Posterior cingulate gyrus (tissue), 11 donors: Measurements from ENCODE around the gene PLEKHM3.

Experiments
- DNase-seq, 10 donors: peaks; one replicate each; pipeline versions ENCODE4 v3.0.0 to v3.0.0-alpha.2; 2020 to 2021; ENCODE audit warnings: mixed read lengths in 3 of 10
- intact Hi-C: fragments of 100-400 bp; cut with DNase I; formaldehyde crosslinking; loops from one replicate; pipeline ENCODE4 v1.15.1; 2023

Gene PLEKHM3

GRCh38 chr2:207869784-207870778 lies 155.2 kb downstream of the PLEKHM3 start:
- DNase-seq: no peak

GRCh38 chr2:207868855-207869596 lies 156.3 kb downstream of the PLEKHM3 start:
- intact Hi-C loops: no loop called here
- DNase-seq: no peak

More at GRCh38 chr2:207869784-207870778, 155.2 kb downstream of the PLEKHM3 start:
- intact Hi-C loops: no loop called here

- intact Hi-C loops: no loop called here
Observed at GRCh38 chr2:207867905-207868304, 157.4 kb downstream of the PLEKHM3 start.

GRCh38 chr2:207867056-207867455 lies 158.3 kb downstream of the PLEKHM3 start:
- no peak for DNase-seq
- intact Hi-C loops: no loop called here

More at GRCh38 chr2:207867905-207868304, 157.4 kb downstream of the PLEKHM3 start:
- DNase-seq: no peak

GRCh38 chr2:207865210-207865609 lies 160.1 kb downstream of the PLEKHM3 start:
- intact Hi-C loops: no loop called here
- DNase-seq: no peak

GRCh38 chr2:207863345-207863744 lies 162.0 kb downstream of the PLEKHM3 start:
- intact Hi-C loops: no loop called here
- DNase-seq: no peak

GRCh38 chr2:207861789-207862188 lies 163.5 kb downstream of the PLEKHM3 start:
- DNase-seq: no peak
- intact Hi-C loops: no loop called here

GRCh38 chr2:207860685-207861084 lies 164.6 kb downstream of the PLEKHM3 start:
- DNase-seq: no peak
- intact Hi-C loops: no loop called here

GRCh38 chr2:207855591-207855990 lies 169.7 kb downstream of the PLEKHM3 start:
- intact Hi-C loops: no loop called here
- no peak for DNase-seq

GRCh38 chr2:207854484-207855440 lies 170.6 kb downstream of the PLEKHM3 start:
- DNase-seq: no peak
- intact Hi-C loops: no loop called here

GRCh38 chr2:207852791-207853190 lies 172.5 kb downstream of the PLEKHM3 start:
- intact Hi-C loops: no loop called here
- no peak for DNase-seq

GRCh38 chr2:207849443-207849842 lies 175.9 kb downstream of the PLEKHM3 start:
- no peak for DNase-seq
- intact Hi-C loops: no loop called here

- intact Hi-C loops: no loop called here
- DNase-seq: no peak
Observed at GRCh38 chr2:207848545-207848928, 176.8 kb downstream of the PLEKHM3 start.

- intact Hi-C loops: no loop called here
- DNase-seq: no peak
Observed at GRCh38 chr2:207847807-207848544, 177.4 kb downstream of the PLEKHM3 start.

- intact Hi-C loops: no loop called here
- DNase-seq: no peak
Observed at GRCh38 chr2:207847098-207847806, 178.1 kb downstream of the PLEKHM3 start.

GRCh38 chr2:207845202-207845864 lies 180.0 kb downstream of the PLEKHM3 start:
- intact Hi-C loops: no loop called here
- DNase-seq: no peak

GRCh38 chr2:207844648-207845047 lies 180.7 kb downstream of the PLEKHM3 start:
- no peak for DNase-seq
- intact Hi-C loops: no loop called here

GRCh38 chr2:207840101-207840500 lies 185.2 kb downstream of the PLEKHM3 start:
- intact Hi-C loops: no loop called here
- DNase-seq: no peak
